Activated T-helper 1 cell treated with anti-CD3 and anti-CD28 coated beads, Interleukin-12 subunit alpha, Interleukin-12 subunit beta, Interleukin-2, Interleukin-4 antibody, amounts not matched to agents 30 ng/mL and 10 ng/mL and 1 ng/mL, durations not matched to agents 14 hours and 24 hours and 36 hours (primary cell): Measurements from ENCODE around the gene THADA. TPM values are rescaled to one million over a fixed set of nuclear protein-coding genes. Genes with fewer than 3 reads are reported as not detected.

Experiments used
- DNase-seq: peaks from one replicate; pipeline ENCODE4 v3.0.0; 2021; ENCODE audit warnings: low spot score
- H3K27ac Mint-ChIP-seq: one replicate; pipeline ENCODE4 v1.8.0; 2021; ENCODE audit warnings: mild to moderate bottlenecking, mixed read lengths
- H3K27me3 Mint-ChIP-seq: one replicate; pipeline ENCODE4 v1.8.0; 2022; ENCODE audit warnings: mild to moderate bottlenecking, moderate library complexity, mixed read lengths; ENCODE audit not compliant: insufficient read depth
- H3K36me3 Mint-ChIP-seq: one replicate; pipeline ENCODE4 v1.8.0; 2021; ENCODE audit warnings: low read depth, mixed read lengths
- H3K4me1 Mint-ChIP-seq: one replicate; pipeline ENCODE4 v1.8.0; 2021; ENCODE audit warnings: low read depth, mixed read lengths
- H3K4me3 Mint-ChIP-seq: one replicate; pipeline ENCODE4 v1.8.0; 2021; ENCODE audit warnings: mild to moderate bottlenecking, moderate library complexity, mixed read lengths
- H3K9me3 Mint-ChIP-seq: one replicate; pipeline ENCODE4 v1.8.0; 2021; ENCODE audit warnings: mixed read lengths
- intact Hi-C: fragments of 100-400 bp; cut with micrococcal nuclease; formaldehyde crosslinking; loops from one replicate; pipeline ENCODE4 v1.15.1; 2024
- total RNA-seq: library from RNA; stranded (reverse); gene quantifications from 2 replicates; pipeline ENCODE4 v1.2.3, GENCODE V29; 2022

Gene THADA
- total RNA-seq, 1 donor from 2014 or later: 51.7 TPM

- Mint-ChIP-seq H3K4me3 (no peak overlapping the region), H3K27ac (no peak overlapping the region), H3K4me1 (no peaks in the 10 kb centered on the region), H3K36me3 (peaks cover 10% of the 10 kb centered on the region), H3K9me3 (no peaks in the 10 kb centered on the region), H3K27me3 (no peaks in the 10 kb centered on the region)
- DNase-seq: no peak
- intact Hi-C loops: no loop called here
Measured at GRCh38 chr2:43343573-43344304, 252.1 kb downstream of the THADA start.

GRCh38 chr2:43341959-43342757, 253.7 kb downstream of the THADA start:
- intact Hi-C loops: no loop called here
- DNase-seq: no peak
- no peaks in the 10 kb centered on the region for H3K27me3 Mint-ChIP-seq
- peaks cover 13% of the 10 kb centered on the region for H3K36me3 Mint-ChIP-seq
- no peak overlapping the region for H3K4me3 Mint-ChIP-seq
- H3K27ac Mint-ChIP-seq: no peak overlapping the region
- no peaks in the 10 kb centered on the region for H3K4me1 Mint-ChIP-seq
- no peaks in the 10 kb centered on the region for H3K9me3 Mint-ChIP-seq

- Mint-ChIP-seq H3K9me3 (no peaks in the 10 kb centered on the region), H3K27ac (no peak overlapping the region), H3K4me3 (no peak overlapping the region), H3K4me1 (no peaks in the 10 kb centered on the region), H3K36me3 (peaks cover 13% of the 10 kb centered on the region), H3K27me3 (no peaks in the 10 kb centered on the region)
- intact Hi-C loops: no loop called here
- no peak for DNase-seq
Measured at GRCh38 chr2:43340945-43341356, 254.9 kb downstream of the THADA start.

- H3K4me3 Mint-ChIP-seq: no peak overlapping the region
- H3K27me3 Mint-ChIP-seq: no peaks in the 10 kb centered on the region
- H3K9me3 Mint-ChIP-seq: no peaks in the 10 kb centered on the region
- H3K27ac Mint-ChIP-seq: no peak overlapping the region
- intact Hi-C loops: no loop called here
- peaks cover 14% of the 10 kb centered on the region for H3K36me3 Mint-ChIP-seq
- no peak for DNase-seq
- H3K4me1 Mint-ChIP-seq: no peaks in the 10 kb centered on the region
Measured at GRCh38 chr2:43340066-43340465, 255.8 kb downstream of the THADA start.

GRCh38 chr2:43333656-43334144, 262.1 kb downstream of the THADA start:
- Mint-ChIP-seq H3K27ac (no peak overlapping the region), H3K9me3 (no peaks in the 10 kb centered on the region), H3K36me3 (peaks cover 17% of the 10 kb centered on the region), H3K4me1 (peaks cover 5% of the 10 kb centered on the region), H3K27me3 (no peaks in the 10 kb centered on the region), H3K4me3 (no peak overlapping the region)
- no peak for DNase-seq
- intact Hi-C loops: no loop called here

GRCh38 chr2:43333101-43333655, 262.7 kb downstream of the THADA start:
- H3K4me1 Mint-ChIP-seq: peaks cover 5% of the 10 kb centered on the region
- no peaks in the 10 kb centered on the region for H3K9me3 Mint-ChIP-seq
- peaks cover 13% of the 10 kb centered on the region for H3K36me3 Mint-ChIP-seq
- intact Hi-C loops: no loop called here
- no peaks in the 10 kb centered on the region for H3K27me3 Mint-ChIP-seq
- H3K27ac Mint-ChIP-seq: no peak overlapping the region
- DNase-seq: no peak
- no peak overlapping the region for H3K4me3 Mint-ChIP-seq

GRCh38 chr2:43332653-43333052, 263.2 kb downstream of the THADA start:
- no peak for DNase-seq
- H3K9me3 Mint-ChIP-seq: no peaks in the 10 kb centered on the region
- no peak overlapping the region for H3K4me3 Mint-ChIP-seq
- H3K4me1 Mint-ChIP-seq: peaks cover 5% of the 10 kb centered on the region
- H3K36me3 Mint-ChIP-seq: peaks cover 12% of the 10 kb centered on the region
- H3K27me3 Mint-ChIP-seq: no peaks in the 10 kb centered on the region
- intact Hi-C loops: no loop called here
- H3K27ac Mint-ChIP-seq: no peak overlapping the region

GRCh38 chr2:43331422-43331821, 264.4 kb downstream of the THADA start:
- intact Hi-C loops: no loop called here
- peaks cover 17% of the 10 kb centered on the region for H3K36me3 Mint-ChIP-seq
- H3K4me1 Mint-ChIP-seq: peaks cover 5% of the 10 kb centered on the region
- H3K27ac Mint-ChIP-seq: no peak overlapping the region
- no peaks in the 10 kb centered on the region for H3K27me3 Mint-ChIP-seq
- no peaks in the 10 kb centered on the region for H3K9me3 Mint-ChIP-seq
- no peak overlapping the region for H3K4me3 Mint-ChIP-seq
- no peak for DNase-seq

- H3K9me3 Mint-ChIP-seq: no peaks in the 10 kb centered on the region
- peaks cover 22% of the 10 kb centered on the region for H3K36me3 Mint-ChIP-seq
- H3K27ac Mint-ChIP-seq: no peak overlapping the region
- DNase-seq: no peak
- intact Hi-C loops: no loop called here
- H3K27me3 Mint-ChIP-seq: no peaks in the 10 kb centered on the region
- H3K4me1 Mint-ChIP-seq: peaks cover 5% of the 10 kb centered on the region
- H3K4me3 Mint-ChIP-seq: no peak overlapping the region
Measured at GRCh38 chr2:43329637-43330036, 266.2 kb downstream of the THADA start.

GRCh38 chr2:43328832-43329231, 267.0 kb downstream of the THADA start:
- Mint-ChIP-seq H3K27ac (no peak overlapping the region), H3K27me3 (no peaks in the 10 kb centered on the region), H3K4me1 (peaks cover 4% of the 10 kb centered on the region), H3K4me3 (no peak overlapping the region), H3K36me3 (peaks cover 22% of the 10 kb centered on the region), H3K9me3 (no peaks in the 10 kb centered on the region)
- DNase-seq: no peak
- intact Hi-C loops: no loop called here

- Mint-ChIP-seq H3K4me1 (no peaks in the 10 kb centered on the region), H3K27me3 (no peaks in the 10 kb centered on the region), H3K36me3 (peaks cover 21% of the 10 kb centered on the region), H3K9me3 (no peaks in the 10 kb centered on the region), H3K4me3 (no peak overlapping the region), H3K27ac (no peak overlapping the region)
- intact Hi-C loops: no loop called here
- no peak for DNase-seq
Measured at GRCh38 chr2:43328133-43328532, 267.7 kb downstream of the THADA start.

- no peaks in the 10 kb centered on the region for H3K4me1 Mint-ChIP-seq
- no peak for DNase-seq
- no peak overlapping the region for H3K4me3 Mint-ChIP-seq
- H3K27ac Mint-ChIP-seq: no peak overlapping the region
- no peaks in the 10 kb centered on the region for H3K9me3 Mint-ChIP-seq
- intact Hi-C loops: no loop called here
- no peaks in the 10 kb centered on the region for H3K27me3 Mint-ChIP-seq
- peaks cover 16% of the 10 kb centered on the region for H3K36me3 Mint-ChIP-seq
Measured at GRCh38 chr2:43327119-43327518, 268.7 kb downstream of the THADA start.
